AG04450 (cell line): ENCODE measurements around the gene CBFA2T2. TPM values are rescaled to one million over a fixed set of nuclear protein-coding genes. Genes with fewer than 3 reads are reported as not detected.

Experiments used
- CTCF ChIA-PET: fragments of 300-600, 350-600 bp; formaldehyde crosslinking; extraction: SDS; loops from one replicate; lab custom pipeline; 2022; ENCODE audit warnings: antibody characterized with exemption, inconsistent platforms; lab: Charles Lee
- POLR2A ChIA-PET: fragments of 350-600 bp; formaldehyde crosslinking; extraction: SDS; loops from one replicate; lab custom pipeline; 2021; ENCODE audit warnings: antibody characterized with exemption, inconsistent platforms; lab: Yijun Ruan, JAX
- DNase-seq: peaks from one replicate; pipeline ENCODE4 v3.0.0-alpha.2; 2011; ENCODE audit warnings: low read depth, low spot score
- H3K27ac ChIP-seq: one replicate; pipeline ENCODE4 v1.5.1; 2012; ENCODE audit warnings: low read depth, low read length, control low read depth
- H3K27me3 ChIP-seq: one replicate; pipeline ENCODE4 v1.6.0; 2012; ENCODE audit warnings: low read length; ENCODE audit not compliant: control insufficient read depth, insufficient read depth
- H3K4me3 ChIP-seq: 2 replicates; pipeline ENCODE4 v1.5.1; 2011; ENCODE audit warnings: mild to moderate bottlenecking, low read depth, low read length, control low read depth
- H3K9me3 ChIP-seq: 2 replicates; pipeline ENCODE4 v1.5.1; 2012; ENCODE audit warnings: low read length; ENCODE audit not compliant: control insufficient read depth, insufficient read depth
- polyA plus RNA-seq: library from polyadenylated mRNA; depleted of rRNA; stranded (reverse); fragments of >200 nt; gene quantifications from 2 replicates; pipeline ENCODE4 v1.2.3, GENCODE V29; 2011
- TF ChIP-seq, protein P1 (sequence below): IDR thresholded peaks from 2 replicates; pipeline ENCODE4 v1.5.1; 2011; ENCODE audit warnings: low read depth, low read length, control low read depth, inconsistent platforms

The CBFA2T2 gene
- polyA plus RNA-seq, 1 experiment = 11.3 TPM

DNA sequence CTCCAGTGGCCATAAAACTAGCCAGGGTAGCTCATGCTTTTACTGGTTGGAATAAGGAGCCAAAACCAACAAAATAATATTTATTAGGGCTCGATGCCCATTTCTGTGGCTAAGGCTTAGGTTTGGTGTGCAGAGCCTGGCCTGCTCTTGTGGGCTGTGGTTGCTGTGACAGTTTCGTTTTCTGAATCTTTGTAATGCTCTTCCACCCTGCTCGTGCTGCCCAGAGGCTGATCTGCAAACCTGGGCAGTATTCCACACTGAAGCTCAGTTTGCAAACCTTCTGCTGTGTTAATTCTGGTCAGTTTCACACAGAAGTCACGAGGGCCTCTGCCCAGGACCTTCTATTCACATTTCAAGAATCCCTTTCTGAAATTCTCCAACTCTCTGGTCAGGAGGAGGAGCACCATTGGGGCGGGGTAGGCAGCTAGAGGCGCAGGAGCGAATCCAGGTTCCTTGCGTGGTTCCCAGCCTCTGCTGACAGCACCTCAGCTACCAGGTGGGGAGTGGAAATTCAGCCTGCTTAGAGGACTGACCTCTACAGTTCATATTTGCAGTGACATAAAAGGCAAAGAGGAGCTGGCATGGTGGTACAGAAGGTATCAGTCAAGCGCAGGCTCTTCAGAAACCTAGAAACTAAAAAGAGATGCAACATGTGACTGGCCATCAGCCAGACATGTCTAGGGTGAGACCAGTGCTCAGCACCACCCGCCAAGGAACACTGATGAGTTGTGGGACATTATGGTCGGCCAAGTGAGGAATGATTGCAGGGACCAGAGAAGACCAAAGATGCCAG, 157.9 kb downstream of the CBFA2T2 start:
- Histone ChIP-seq H3K4me3 (no peak overlapping the region), H3K27ac (peak overlapping the region; percentile 2), H3K27me3 (no peaks in the 10 kb centered on the region), H3K9me3 (no peaks in the 10 kb centered on the region)
- DNase-seq = no peak
- CTCF ChIA-PET = interaction anchor here (0.6 kb wide), 3 partner anchors 123 to 193 kb away, joined by 3 to 5 read pairs (median 3); no protein-coding TSS in a partner anchor
- TF ChIP-seq, protein P1, sequence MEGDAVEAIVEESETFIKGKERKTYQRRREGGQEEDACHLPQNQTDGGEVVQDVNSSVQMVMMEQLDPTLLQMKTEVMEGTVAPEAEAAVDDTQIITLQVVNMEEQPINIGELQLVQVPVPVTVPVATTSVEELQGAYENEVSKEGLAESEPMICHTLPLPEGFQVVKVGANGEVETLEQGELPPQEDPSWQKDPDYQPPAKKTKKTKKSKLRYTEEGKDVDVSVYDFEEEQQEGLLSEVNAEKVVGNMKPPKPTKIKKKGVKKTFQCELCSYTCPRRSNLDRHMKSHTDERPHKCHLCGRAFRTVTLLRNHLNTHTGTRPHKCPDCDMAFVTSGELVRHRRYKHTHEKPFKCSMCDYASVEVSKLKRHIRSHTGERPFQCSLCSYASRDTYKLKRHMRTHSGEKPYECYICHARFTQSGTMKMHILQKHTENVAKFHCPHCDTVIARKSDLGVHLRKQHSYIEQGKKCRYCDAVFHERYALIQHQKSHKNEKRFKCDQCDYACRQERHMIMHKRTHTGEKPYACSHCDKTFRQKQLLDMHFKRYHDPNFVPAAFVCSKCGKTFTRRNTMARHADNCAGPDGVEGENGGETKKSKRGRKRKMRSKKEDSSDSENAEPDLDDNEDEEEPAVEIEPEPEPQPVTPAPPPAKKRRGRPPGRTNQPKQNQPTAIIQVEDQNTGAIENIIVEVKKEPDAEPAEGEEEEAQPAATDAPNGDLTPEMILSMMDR = no peak
- POLR2A ChIA-PET = interaction anchor here (0.6 to 1.2 kb wide), 2 partner anchors 16 to 108 kb away, joined by 3 to 8 read pairs; no protein-coding TSS in a partner anchor

DNA sequence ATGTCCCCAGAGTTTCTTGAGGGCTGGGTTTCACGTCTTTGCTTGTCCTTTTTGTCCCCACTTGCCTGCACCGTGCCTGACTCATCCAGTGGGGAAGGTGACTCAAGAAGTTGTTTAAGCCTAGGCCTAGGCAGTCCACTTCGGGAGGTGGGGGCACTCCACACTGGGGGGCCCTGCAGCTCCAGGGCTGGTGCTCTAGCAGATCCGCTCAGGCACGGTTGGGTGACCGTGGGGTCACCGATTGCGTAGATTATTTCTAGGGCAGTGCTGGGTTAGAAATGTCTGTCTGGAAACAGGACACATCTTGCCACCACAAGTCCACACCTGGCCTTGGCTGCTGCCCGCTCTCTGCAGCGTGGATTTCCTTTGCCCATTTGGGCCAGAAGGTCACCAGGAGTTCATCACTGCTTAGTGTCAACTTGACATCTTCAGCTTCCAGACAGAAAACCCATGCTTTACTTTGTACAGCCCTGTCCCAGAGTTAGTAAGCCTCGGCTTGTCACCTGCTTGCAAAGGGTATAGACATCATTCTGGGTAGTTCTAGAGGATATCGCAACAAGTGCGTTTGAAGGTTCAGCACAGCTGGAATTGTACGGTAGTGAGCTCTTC, 158.6 kb downstream of the CBFA2T2 start:
- TF ChIP-seq, protein P1 = no peak
- no peak for DNase-seq
- ChIA-PET CTCF (interaction anchor here (0.6 kb wide), 1 partner anchor 194 kb away, joined by 3 read pairs; no protein-coding TSS in a partner anchor), POLR2A (interaction anchor here (0.6 to 1.2 kb wide), 2 partner anchors 16 to 75 kb away, joined by 3 read pairs; no protein-coding TSS in a partner anchor)
- Histone ChIP-seq H3K27ac (no peak overlapping the region), H3K4me3 (no peak overlapping the region), H3K9me3 (no peaks in the 10 kb centered on the region), H3K27me3 (no peaks in the 10 kb centered on the region)

DNA sequence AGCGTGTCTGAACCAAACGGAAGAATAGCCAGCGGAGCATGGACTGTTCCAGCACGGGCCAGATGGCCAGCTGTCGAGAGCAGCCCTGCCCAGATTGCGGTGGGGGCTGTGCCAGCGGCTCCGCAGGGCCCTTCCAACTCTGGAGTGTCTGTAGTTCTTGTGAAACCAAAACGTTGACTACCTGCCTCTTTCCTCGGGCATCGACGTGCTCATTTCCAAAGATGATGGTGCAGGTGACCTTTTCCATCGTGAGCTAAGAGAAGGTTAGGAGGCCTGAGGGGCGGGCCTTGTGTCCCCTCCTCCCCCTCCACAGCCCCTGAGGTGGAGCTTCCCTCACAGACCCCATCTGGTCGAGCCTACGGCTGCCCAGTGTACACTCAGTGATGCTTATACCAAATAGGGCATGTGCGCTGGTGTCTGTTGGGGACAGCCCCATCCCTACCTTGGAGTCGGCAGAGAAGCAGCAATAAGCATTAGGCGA, 159.3 kb downstream of the CBFA2T2 start:
- no peak overlapping the region for H3K4me3 ChIP-seq
- CTCF ChIA-PET = no interaction called here
- TF ChIP-seq, protein P1 = no peak
- no peak for DNase-seq
- no peak overlapping the region for H3K27ac ChIP-seq
- H3K27me3 ChIP-seq = no peaks in the 10 kb centered on the region
- POLR2A ChIA-PET = interaction anchor here (0.6 to 1.2 kb wide), 2 partner anchors 15 to 76 kb away, joined by 3 read pairs; no protein-coding TSS in a partner anchor
- H3K9me3 ChIP-seq = no peaks in the 10 kb centered on the region

DNA sequence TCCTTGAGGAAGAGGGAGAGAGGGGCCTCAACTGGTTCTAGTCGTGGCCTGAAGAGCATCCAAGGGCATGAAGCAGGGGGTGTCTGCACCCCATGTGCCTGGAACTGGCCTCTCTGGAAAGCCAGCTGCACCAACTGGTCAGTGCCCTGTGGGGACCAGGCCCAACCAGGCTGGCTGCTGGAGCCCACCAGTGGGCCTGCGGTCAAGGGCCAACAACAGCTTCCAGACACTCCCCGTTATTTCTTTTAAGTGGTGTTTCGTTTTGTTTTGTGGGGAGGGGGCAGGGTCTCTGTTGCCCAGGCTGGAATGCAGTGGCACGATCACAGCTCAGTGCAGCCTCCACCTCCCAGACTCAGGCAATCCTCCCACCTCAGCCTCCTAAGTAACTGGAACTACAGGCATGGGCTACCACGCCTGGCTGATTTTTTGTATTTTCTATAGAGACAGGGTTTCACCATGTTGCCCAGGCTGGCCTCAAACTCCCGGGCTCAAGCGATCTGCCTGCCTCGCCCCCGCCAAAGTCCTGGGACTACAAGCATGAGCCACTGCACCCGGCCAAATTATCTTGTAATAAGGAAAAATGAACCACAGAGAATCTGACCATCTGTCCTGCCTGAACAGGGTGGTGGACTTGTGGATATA, 160.3 kb downstream of the CBFA2T2 start:
- Histone ChIP-seq H3K9me3 (no peaks in the 10 kb centered on the region), H3K4me3 (no peak overlapping the region), H3K27me3 (no peaks in the 10 kb centered on the region), H3K27ac (no peak overlapping the region)
- TF ChIP-seq, protein P1 = no peak
- DNase-seq = no peak
- CTCF ChIA-PET = no interaction called here
- POLR2A ChIA-PET = no interaction called here
